Measurements from ENCODE around the gene PRRG2. TPM values are rescaled to one million over a fixed set of nuclear protein-coding genes. Genes with fewer than 3 reads are reported as not detected.
A peak's percentile ranks its signal among the peaks of the same experiment; 100 is the strongest.

Gene PRRG2
- total RNA-seq, 1 donor from 2014 or later: 4.5 TPM

GRCh38 chr19:49585023-49585422, 3.9 kb downstream of the PRRG2 start:
- no peak overlapping the region for H3K4me3 ChIP-seq (ENCODE audit: low read depth, low read length)
- H3K27me3 ChIP-seq (ENCODE audit: control insufficient read depth, insufficient read depth, low read length): no peaks in the 10 kb centered on the region
- FAIRE-seq (no peak), DNase-seq (ENCODE audit: low read depth) (no peak)
- TF ChIP-seq, protein P1, sequence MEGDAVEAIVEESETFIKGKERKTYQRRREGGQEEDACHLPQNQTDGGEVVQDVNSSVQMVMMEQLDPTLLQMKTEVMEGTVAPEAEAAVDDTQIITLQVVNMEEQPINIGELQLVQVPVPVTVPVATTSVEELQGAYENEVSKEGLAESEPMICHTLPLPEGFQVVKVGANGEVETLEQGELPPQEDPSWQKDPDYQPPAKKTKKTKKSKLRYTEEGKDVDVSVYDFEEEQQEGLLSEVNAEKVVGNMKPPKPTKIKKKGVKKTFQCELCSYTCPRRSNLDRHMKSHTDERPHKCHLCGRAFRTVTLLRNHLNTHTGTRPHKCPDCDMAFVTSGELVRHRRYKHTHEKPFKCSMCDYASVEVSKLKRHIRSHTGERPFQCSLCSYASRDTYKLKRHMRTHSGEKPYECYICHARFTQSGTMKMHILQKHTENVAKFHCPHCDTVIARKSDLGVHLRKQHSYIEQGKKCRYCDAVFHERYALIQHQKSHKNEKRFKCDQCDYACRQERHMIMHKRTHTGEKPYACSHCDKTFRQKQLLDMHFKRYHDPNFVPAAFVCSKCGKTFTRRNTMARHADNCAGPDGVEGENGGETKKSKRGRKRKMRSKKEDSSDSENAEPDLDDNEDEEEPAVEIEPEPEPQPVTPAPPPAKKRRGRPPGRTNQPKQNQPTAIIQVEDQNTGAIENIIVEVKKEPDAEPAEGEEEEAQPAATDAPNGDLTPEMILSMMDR (IDR thresholded peaks at IDR 0.05; ENCODE audit: insufficient read depth, low read length, severe bottlenecking): no peak
- peaks cover 2% of the 10 kb centered on the region for H3K36me3 ChIP-seq (ENCODE audit: control insufficient read depth, insufficient read depth, low read length)

DNA sequence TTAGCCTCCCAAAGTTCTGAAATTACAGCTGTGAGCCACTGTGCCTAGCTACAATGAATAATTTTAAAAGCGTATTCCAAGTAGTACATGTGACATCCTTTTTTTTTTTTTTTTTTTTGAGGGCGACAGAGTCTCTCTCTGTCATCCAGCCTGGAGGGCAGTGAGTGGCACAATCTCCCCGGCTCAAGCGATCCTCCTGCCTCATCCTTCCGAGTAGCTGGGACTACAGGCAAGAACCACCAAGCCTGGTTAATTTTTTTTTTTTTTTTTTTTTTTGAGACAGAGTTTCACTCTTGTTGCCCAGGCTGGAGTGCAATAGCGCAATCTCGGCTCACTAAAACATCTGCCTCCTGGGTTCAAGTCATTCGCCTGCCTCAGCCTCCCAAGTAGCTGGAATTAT, 6.1 kb downstream of the PRRG2 start:
- Histone ChIP-seq H3K27me3 (ENCODE audit: control insufficient read depth, insufficient read depth, low read length) (no peaks in the 10 kb centered on the region), H3K36me3 (ENCODE audit: control insufficient read depth, insufficient read depth, low read length) (peaks cover 2% of the 10 kb centered on the region), H3K4me3 (ENCODE audit: low read depth, low read length) (no peak overlapping the region)
- FAIRE-seq (no peak), DNase-seq (ENCODE audit: low read depth) (no peak)
- TF ChIP-seq, protein P1 (IDR thresholded peaks at IDR 0.05; ENCODE audit: insufficient read depth, low read length, severe bottlenecking): no peak

GRCh38 chr19:49588365-49589122, 7.4 kb downstream of the PRRG2 start:
- DNase-seq (ENCODE audit: low read depth): no peak
- peaks cover under 1% of the 10 kb centered on the region for H3K36me3 ChIP-seq (ENCODE audit: control insufficient read depth, insufficient read depth, low read length)
- no peaks in the 10 kb centered on the region for H3K27me3 ChIP-seq (ENCODE audit: control insufficient read depth, insufficient read depth, low read length)
- no peak for FAIRE-seq
- H3K4me3 ChIP-seq (ENCODE audit: low read depth, low read length): no peak overlapping the region
- TF ChIP-seq, protein P1 (IDR thresholded peaks at IDR 0.05; ENCODE audit: insufficient read depth, low read length, severe bottlenecking): no peak

GRCh38 chr19:49589502-49589905, 8.4 kb downstream of the PRRG2 start:
- H3K36me3 ChIP-seq (ENCODE audit: control insufficient read depth, insufficient read depth, low read length): peaks cover 6% of the 10 kb centered on the region
- H3K4me3 ChIP-seq (ENCODE audit: low read depth, low read length): no peak overlapping the region
- TF ChIP-seq, protein P1 (IDR thresholded peaks at IDR 0.05; ENCODE audit: insufficient read depth, low read length, severe bottlenecking): no peak
- FAIRE-seq (no peak), DNase-seq (ENCODE audit: low read depth) (no peak)
- no peaks in the 10 kb centered on the region for H3K27me3 ChIP-seq (ENCODE audit: control insufficient read depth, insufficient read depth, low read length)

- TF ChIP-seq, protein P1 (IDR thresholded peaks at IDR 0.05; ENCODE audit: insufficient read depth, low read length, severe bottlenecking): peak; percentile 5
- Histone ChIP-seq H3K4me3 (ENCODE audit: low read depth, low read length) (peak overlapping the region; percentile 45), H3K36me3 (ENCODE audit: control insufficient read depth, insufficient read depth, low read length) (peaks cover 10% of the 10 kb centered on the region), H3K27me3 (ENCODE audit: control insufficient read depth, insufficient read depth, low read length) (no peaks in the 10 kb centered on the region)
- DNase-seq (ENCODE audit: low read depth): peak; percentile 92
- FAIRE-seq: no peak
Measured at GRCh38 chr19:49590071-49590970, 9.2 kb downstream of the PRRG2 start.
